Measurements from ENCODE around the gene RBAK.

The RBAK gene

GRCh38 chr7:5053175-5053574, 7.5 kb downstream of the RBAK start:
- no peak for TF ChIP-seq CTCF (IDR thresholded peaks at IDR 0.05)

- no peak for TF ChIP-seq CTCF (IDR thresholded peaks at IDR 0.05)
These were observed 18.0 kb downstream of the RBAK start for GRCh38 chr7:5063698-5064097.

GRCh38 chr7:5064391-5065106, 18.9 kb downstream of the RBAK start:
- no peak for TF ChIP-seq CTCF (IDR thresholded peaks at IDR 0.05)

- no peak for TF ChIP-seq CTCF (IDR thresholded peaks at IDR 0.05)
These were observed 19.4 kb downstream of the RBAK start for GRCh38 chr7:5065107-5065407.

- TF ChIP-seq CTCF (IDR thresholded peaks at IDR 0.05), result no peak
These were observed 22.9 kb downstream of the RBAK start for GRCh38 chr7:5068521-5068920.

- no peak for TF ChIP-seq CTCF (IDR thresholded peaks at IDR 0.05)
These were observed 24.5 kb downstream of the RBAK start for GRCh38 chr7:5070206-5070605.

- no peak for TF ChIP-seq CTCF (IDR thresholded peaks at IDR 0.05)
These were observed 32.1 kb downstream of the RBAK start for GRCh38 chr7:5077740-5078139.

GRCh38 chr7:5082806-5083205, 37.1 kb downstream of the RBAK start:
- no peak for TF ChIP-seq CTCF (IDR thresholded peaks at IDR 0.05)
